B cell (primary cell): ENCODE results near the gene DDA1. TPM values are rescaled to one million over a fixed set of nuclear protein-coding genes. Genes with fewer than 3 reads are reported as not detected.

Experiments
- ATAC-seq: fragments of 200-7000 bp; cut with Tn5 transposase; one replicate; pipeline ENCODE4 v1.10.0; 2021; ENCODE audit warnings: low read depth, mild to moderate bottlenecking, moderate number of reproducible peaks, moderate library complexity
- CTCF ChIA-PET: fragments of 350-600 bp; sonication (Branson Sonifier 250); formaldehyde crosslinking; loops from one replicate; lab custom pipeline; 2021; ENCODE audit warnings: antibody characterized with exemption, inconsistent platforms; lab: Charles Lee
- POLR2A ChIA-PET: fragments of 350-600 bp; sonication (Branson Sonifier 250); formaldehyde crosslinking; loops from one replicate; lab custom pipeline; 2021; ENCODE audit warnings: antibody characterized with exemption; lab: Charles Lee
- DNase-seq: peaks from one replicate; pipeline ENCODE4 v3.0.0; 2013
- H2AFZ ChIP-seq: 2 replicates; pipeline ENCODE4 v1.6.1; 2012; ENCODE audit warnings: mild to moderate bottlenecking, low read depth, low read length; ENCODE audit not compliant: insufficient read depth, poor library complexity, severe bottlenecking
- H3K27ac ChIP-seq, 2 donors: 1 replicate in 1 of 2; 2 replicates in 1 of 2; pipeline ENCODE4 v1.5.1; 2012 to 2013; ENCODE audit warnings: low read length in 2 of 2, mild to moderate bottlenecking in 2 of 2, moderate library complexity in 1 of 2
- H3K27me3 ChIP-seq, 4 experiments: fragments of 200-600 bp in 1 of 4; sonication (generic) in 1 of 4; replicated peaks in 1 of 4; 1 replicate in 2 of 4; 2 replicates in 2 of 4; pipeline versions ENCODE4 v1.6.1 to v1.7.0; 2013 to 2016; ENCODE audit warnings: low read length in 3 of 4, mild to moderate bottlenecking in 2 of 4, mixed read lengths in 1 of 4, moderate library complexity in 1 of 4; ENCODE audit not compliant: insufficient read depth in 4 of 4, control insufficient read depth in 3 of 4; ENCODE audit errors: control extremely low read depth in 1 of 4
- H3K36me3 ChIP-seq, 2 experiments: replicated peaks in 1 of 2; 1 replicate in 1 of 2; 2 replicates in 1 of 2; pipeline versions ENCODE4 v1.6.1 to v1.7.1; 2013; ENCODE audit warnings: low read length in 1 of 2; ENCODE audit not compliant: insufficient read depth in 2 of 2, control insufficient read depth in 1 of 2; ENCODE audit errors: control extremely low read depth in 1 of 2, extremely low read depth in 1 of 2
- H3K4me1 ChIP-seq, 2 donors: fragments of 200-600 bp in 1 of 2; sonication (generic) in 1 of 2; 1 replicate in 1 of 2; 2 replicates in 1 of 2; pipeline versions ENCODE4 v1.5.1 to v1.6.1; 2013 to 2017; ENCODE audit warnings: low read length in 2 of 2; ENCODE audit not compliant: control insufficient read depth in 2 of 2, insufficient read depth in 2 of 2
- H3K4me2 ChIP-seq: replicated peaks from 2 replicates; pipeline ENCODE3; 2012; ENCODE audit warnings: mild to moderate bottlenecking, low read depth, low read length; ENCODE audit not compliant: poor library complexity, severe bottlenecking
- H3K4me3 ChIP-seq, 5 experiments: fragments of 200-600 bp in 1 of 5; sonication (generic) in 1 of 5; 1 replicate in 3 of 5; 2 replicates in 2 of 5; pipeline versions ENCODE4 v1.5.1 to v1.7.0; 2011 to 2016; ENCODE audit warnings: low read length in 4 of 5, mild to moderate bottlenecking in 4 of 5, low read depth in 2 of 5, control low read depth in 1 of 5, moderate library complexity in 1 of 5; ENCODE audit not compliant: insufficient read depth in 1 of 5; ENCODE audit errors: control extremely low read depth in 1 of 5, extremely low read depth in 1 of 5
- H3K79me2 ChIP-seq: fragments of 200-600 bp; sonication (generic); one replicate; pipeline ENCODE4 v1.6.0; 2016; ENCODE audit warnings: low read length; ENCODE audit not compliant: control insufficient read depth, insufficient read depth
- H3K9ac ChIP-seq: fragments of 200-600 bp; sonication (generic); 2 replicates; pipeline ENCODE4 v1.6.1; 2017; ENCODE audit warnings: mild to moderate bottlenecking, low read length, moderate library complexity
- H3K9me3 ChIP-seq, 3 donors: one replicate each; pipeline versions ENCODE4 v1.6.1 to v1.7.1; 2013; ENCODE audit warnings: low read length in 2 of 3; ENCODE audit not compliant: control insufficient read depth in 2 of 3, insufficient read depth in 1 of 3; ENCODE audit errors: control extremely low read depth in 1 of 3
- H4K20me1 ChIP-seq: 2 replicates; pipeline ENCODE4 v1.6.0; 2012; ENCODE audit warnings: mild to moderate bottlenecking, low read length; ENCODE audit not compliant: insufficient read depth, control insufficient read depth, poor library complexity, severe bottlenecking
- H3K27ac Mint-ChIP-seq: one replicate; pipeline ENCODE4 v1.8.0; 2021; ENCODE audit warnings: mixed read lengths
- H3K27me3 Mint-ChIP-seq: one replicate; pipeline ENCODE4 v1.8.0; 2021; ENCODE audit warnings: mixed read lengths
- H3K4me1 Mint-ChIP-seq: one replicate; pipeline ENCODE4 v1.8.0; 2021; ENCODE audit warnings: mixed read lengths
- H3K4me3 Mint-ChIP-seq: one replicate; pipeline ENCODE4 v1.8.0; 2021; ENCODE audit warnings: mixed read lengths
- H3K9me3 Mint-ChIP-seq: one replicate; pipeline ENCODE4 v1.8.0; 2022; ENCODE audit warnings: mixed read lengths; ENCODE audit not compliant: insufficient read depth
- CTCF ChIP-seq: fragments of 200-600 bp; IDR thresholded peaks from one replicate; pipeline ENCODE4 v1.8.0; 2022; ENCODE audit warnings: antibody characterized with exemption, mild to moderate bottlenecking
- EZH2 ChIP-seq: IDR thresholded peaks from 2 replicates; pipeline ENCODE4 v1.6.1; 2012; ENCODE audit warnings: borderline replicate concordance, low read depth, mild to moderate bottlenecking, moderate library complexity, low read length; ENCODE audit not compliant: insufficient read depth, poor library complexity, severe bottlenecking
- WGBS: methylation state at CpG from one replicate; pipeline ENCODE4 v1.1.5; 2013; ENCODE audit warnings: missing lambda C conversion rate; ENCODE audit not compliant: insufficient coverage; 5-methylcytosine and 5-hydroxymethylcytosine counted together
- intact Hi-C: fragments of 100-400 bp; cut with micrococcal nuclease; formaldehyde crosslinking; loops from one replicate; pipeline ENCODE4 v1.10.0; 2022
- polyA plus RNA-seq: library from polyadenylated mRNA; depleted of rRNA; stranded (reverse); fragments of >200 nt; gene quantifications from 2 replicates; pipeline ENCODE4 v1.2.3, GENCODE V29; 2012
- total RNA-seq, 2 donors: library from RNA; stranded (reverse); fragments of 120-200 nt in 1 of 2; gene quantifications; 1 replicate in 1 of 2; 2 replicates in 1 of 2; pipeline versions ENCODE4 v1.2.3 to v1.2.4, GENCODE V29; 2013 to 2022

DDA1 gene
- total and polyA plus RNA-seq, 2 donors (not counting 1 experiment from before 2014, with no cell fraction given) = 38.4 TPM

- Mint-ChIP-seq H3K4me1 (peaks cover 13% of the 10 kb centered on the region), H3K27ac (no peak overlapping the region), H3K27me3 (peaks cover 6% of the 10 kb centered on the region), H3K9me3 (no peaks in the 10 kb centered on the region), H3K4me3 (peak overlapping the region; percentile 29)
- H3K27ac ChIP-seq = no peak overlapping the region
- H3K4me3 ChIP-seq = no peak overlapping the region
- ChIA-PET POLR2A (interaction anchor here (1.2 kb wide), 1 partner anchor 18 kb away, joined by 7 read pairs; the partner anchor contains the start of gene DDA1), CTCF (no interaction called here)
- intact Hi-C loops = no loop called here
- ATAC-seq = no peak
- no peak overlapping the region for H3K9ac ChIP-seq
- peaks cover 2% of the 10 kb centered on the region for H4K20me1 ChIP-seq
- no peaks in the 10 kb centered on the region for H3K36me3 ChIP-seq
- H3K4me2 ChIP-seq = peak overlapping the region; percentile 97
- WGBS = 96% methylated on average over 27 of the region's 27 CpGs
- H3K79me2 ChIP-seq = no peaks in the 10 kb centered on the region
- TF ChIP-seq EZH2 = no peak
- TF ChIP-seq CTCF = no peak
- H3K4me1 ChIP-seq = peaks cover 13 to 17% of the 10 kb centered on the region in 2 donors
- peaks cover 0 to 19% (median 1%) of the 10 kb centered on the region in 4 experiments for H3K27me3 ChIP-seq
- no peak overlapping the region for H2AFZ ChIP-seq
- peak; percentile 27 for DNase-seq
- H3K9me3 ChIP-seq = no peaks in the 10 kb centered on the region
Measured at GRCh38 chr19:17327068-17327653, 17.8 kb downstream of the DDA1 start.
